Endothelial cell of umbilical vein (primary cell): ENCODE measurements around the gene TANGO6. TPM values are rescaled to one million over a fixed set of nuclear protein-coding genes. Genes with fewer than 3 reads are reported as not detected.

Experiments
- BruUV-seq: library from RNA; stranded (reverse); fragments of 400-500 nt; replicated peaks from 2 replicates; lab custom pipeline; 2021; lab: Mats Ljungman, UMichigan
- CTCF ChIA-PET: fragments of 300-600, 350-600 bp; sonication (Branson Sonifier 250); formaldehyde crosslinking; loops from one replicate; lab custom pipeline; 2021; ENCODE audit warnings: antibody characterized with exemption, inconsistent platforms; lab: Charles Lee
- POLR2A ChIA-PET: fragments of 300-600, 350-600 bp; sonication (Branson Sonifier 250); formaldehyde crosslinking; loops from one replicate; lab custom pipeline; 2021; ENCODE audit warnings: antibody characterized with exemption, inconsistent platforms; lab: Charles Lee
- DNase-seq: peaks from one replicate; pipeline ENCODE4 v3.0.0-alpha.2; 2011; ENCODE audit warnings: low read depth, low spot score
- FAIRE-seq: peaks from 2 replicates; lab custom pipeline; 2011; peaks lifted over from hg19 to GRCh38; lab: Jason Lieb, UNC
- H2AFZ ChIP-seq: 2 replicates; pipeline ENCODE4 v1.6.0; 2012; ENCODE audit warnings: low read depth, low read length, control low read depth, inconsistent platforms
- H3K27ac ChIP-seq: 2 replicates; pipeline ENCODE4 v1.5.1; 2011; ENCODE audit warnings: low read depth, mild to moderate bottlenecking, control low read depth, low read length, moderate library complexity; ENCODE audit not compliant: insufficient read depth
- H3K27me3 ChIP-seq, 2 experiments: 2 replicates each; pipeline versions ENCODE4 v1.6.0 to v1.6.1; 2011; ENCODE audit warnings: low read length in 2 of 2, mixed read lengths in 1 of 2; ENCODE audit not compliant: control insufficient read depth in 2 of 2, insufficient read depth in 2 of 2
- H3K36me3 ChIP-seq, 2 experiments: 2 replicates in 1 of 2; 3 replicates in 1 of 2; pipeline ENCODE4 v1.5.1; 2011; ENCODE audit warnings: low read length in 2 of 2, mild to moderate bottlenecking in 1 of 2, moderate library complexity in 1 of 2; ENCODE audit not compliant: control insufficient read depth in 2 of 2, insufficient read depth in 2 of 2; ENCODE audit errors: extremely low read depth in 1 of 2
- H3K4me1 ChIP-seq: 3 replicates; pipeline ENCODE4 v1.5.1; 2011; ENCODE audit warnings: mild to moderate bottlenecking, low read length; ENCODE audit not compliant: control insufficient read depth, insufficient read depth; ENCODE audit errors: extremely low read depth
- H3K4me2 ChIP-seq: 2 replicates; pipeline ENCODE4 v1.6.1; 2011; ENCODE audit warnings: low read length, control low read depth, mixed read lengths; ENCODE audit not compliant: insufficient read depth
- H3K4me3 ChIP-seq, 3 experiments: fragments of 200-600 bp in 1 of 3; sonication (generic), shearing (Covaris generic) in 1 of 3; replicated peaks in 1 of 3; 2 replicates each; pipeline ENCODE4 v1.5.1; 2011 to 2016; ENCODE audit warnings: control low read depth in 3 of 3, low read length in 3 of 3, mild to moderate bottlenecking in 2 of 3, inconsistent platforms in 1 of 3, low read depth in 1 of 3, moderate library complexity in 1 of 3; ENCODE audit not compliant: insufficient read depth in 1 of 3
- H3K79me2 ChIP-seq: 2 replicates; pipeline ENCODE4 v1.6.0; 2012; ENCODE audit warnings: low read length, inconsistent platforms; ENCODE audit not compliant: control insufficient read depth, insufficient read depth
- H3K9ac ChIP-seq: replicated peaks from 2 replicates; pipeline ENCODE3; 2011; ENCODE audit warnings: low read length, control low read depth; ENCODE audit not compliant: insufficient read depth; ENCODE audit errors: extremely low read depth
- H3K9me1 ChIP-seq: replicated peaks from 3 replicates; pipeline ENCODE4 v1.6.0; 2011; ENCODE audit warnings: mild to moderate bottlenecking, low read length; ENCODE audit not compliant: control insufficient read depth, insufficient read depth; ENCODE audit errors: extremely low read depth
- H3K9me3 ChIP-seq: replicated peaks from 2 replicates; pipeline ENCODE4 v1.5.1; 2012; ENCODE audit warnings: low read length, inconsistent platforms; ENCODE audit not compliant: control insufficient read depth, insufficient read depth
- H4K20me1 ChIP-seq: replicated peaks from 2 replicates; pipeline ENCODE3; 2011; ENCODE audit warnings: mild to moderate bottlenecking, low read length; ENCODE audit not compliant: control insufficient read depth, insufficient read depth; ENCODE audit errors: extremely low read depth
- CTCF ChIP-seq, 2 donors: IDR thresholded peaks; 1 replicate in 1 of 2; 2 replicates in 1 of 2; pipeline ENCODE4 v1.5.1; 2011; ENCODE audit warnings: low read length in 2 of 2, mild to moderate bottlenecking in 2 of 2, moderate library complexity in 2 of 2, control low read depth in 1 of 2, inconsistent platforms in 1 of 2, low read depth in 1 of 2; ENCODE audit not compliant: insufficient read depth in 1 of 2; ENCODE audit errors: extremely low read depth in 1 of 2
- EZH2 ChIP-seq: IDR thresholded peaks from 2 replicates; pipeline ENCODE4 v1.6.1; 2012; ENCODE audit warnings: borderline replicate concordance, low read depth, mild to moderate bottlenecking, moderate library complexity, low read length, inconsistent platforms; ENCODE audit not compliant: severe bottlenecking
- FOS ChIP-seq: IDR thresholded peaks from 2 replicates; pipeline ENCODE4 v1.6.1; 2011; ENCODE audit warnings: mild to moderate bottlenecking, low read length, moderate library complexity, borderline replicate concordance; ENCODE audit not compliant: insufficient read depth
- GATA2 ChIP-seq: IDR thresholded peaks from 2 replicates; pipeline ENCODE4 v1.7.0; 2011; ENCODE audit warnings: low read depth, mild to moderate bottlenecking, moderate library complexity, mixed read lengths, low read length; ENCODE audit not compliant: insufficient read length, insufficient read depth
- JUN ChIP-seq: IDR thresholded peaks from 2 replicates; pipeline ENCODE4 v1.6.1; 2011; ENCODE audit warnings: borderline replicate concordance, low read depth; ENCODE audit not compliant: insufficient read length, insufficient read depth
- MAX ChIP-seq: IDR thresholded peaks from 2 replicates; pipeline ENCODE4 v1.6.1; 2011; ENCODE audit not compliant: insufficient read depth, insufficient read length
- MYC ChIP-seq: IDR thresholded peaks from one replicate; pipeline ENCODE4 v1.6.1; 2011; ENCODE audit warnings: mild to moderate bottlenecking, low read depth, low read length
- POLR2A ChIP-seq: IDR thresholded peaks from 2 replicates; pipeline ENCODE4 v1.6.1; 2012; ENCODE audit warnings: low read depth, mild to moderate bottlenecking, control low read depth, low read length
- POLR2AphosphoS5 ChIP-seq: IDR thresholded peaks from 2 replicates; pipeline ENCODE4 v1.6.1; 2012; ENCODE audit warnings: low read depth, mild to moderate bottlenecking, control low read depth, low read length, moderate library complexity; ENCODE audit not compliant: insufficient read depth
- dilution Hi-C: fragments of 300-500 bp; cut with MboI; formaldehyde crosslinking; loops from one replicate; pipeline ENCODE4 v1.15.0; 2019; ENCODE audit warnings: low sequenced_read_pairs; ENCODE audit not compliant: extremely low pct_ligation_motif_present
- intact Hi-C: fragments of 100-400 bp; cut with micrococcal nuclease; formaldehyde crosslinking; loops from one replicate; pipeline ENCODE4 v1.10.0; 2022
- polyA plus RNA-seq, 4 experiments: library from polyadenylated mRNA; depleted of rRNA in 3 of 4; stranded (reverse) in 3 of 4; unstranded in 1 of 4; fragments of >200 nt; gene quantifications; 2 replicates each; pipeline versions ENCODE4 v1.2.1 to v1.2.3, GENCODE V29; 2011 to 2012; ENCODE audit warnings: missing spikeins in 1 of 4
- total RNA-seq: library from RNA; stranded (reverse); gene quantifications from 2 replicates; pipeline ENCODE4 v1.2.3, GENCODE V29; 2021

The TANGO6 gene
- total and polyA plus RNA-seq, 2 donors (not counting 3 experiments of a cell fraction or from before 2014, with no cell fraction given): 6.7 to 21.2 TPM

DNA sequence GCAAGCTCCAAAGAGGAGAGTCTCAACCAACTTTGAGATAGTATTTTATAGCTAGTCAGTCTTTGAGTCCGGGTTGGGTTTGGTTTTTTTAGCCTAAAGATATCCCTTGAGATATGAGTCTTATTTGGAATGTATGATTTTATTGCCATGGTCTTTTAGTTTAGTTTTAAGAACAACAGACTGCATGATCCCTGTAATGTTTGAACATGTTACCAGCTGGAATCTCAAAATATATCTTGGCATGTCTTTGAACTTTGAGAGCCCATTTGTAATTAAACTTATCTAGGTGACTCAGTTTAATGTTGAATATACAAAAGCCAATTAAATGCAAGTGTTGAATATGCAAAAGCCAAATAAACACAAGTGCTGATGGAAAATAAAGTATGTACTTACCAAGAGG lies 100.6 kb downstream of the TANGO6 start:
- FAIRE-seq: no peak

More for the DNA sequence above, 100.6 kb downstream of the TANGO6 start:
- no peaks in the 10 kb centered on the region for H3K79me2 ChIP-seq
- H4K20me1 ChIP-seq: no peaks in the 10 kb centered on the region
- DNase-seq: no peak
- POLR2A ChIA-PET: no interaction called here
- H3K9me3 ChIP-seq: no peaks in the 10 kb centered on the region
- intact Hi-C loops: no loop called here
- no peak overlapping the region for H3K9ac ChIP-seq
- no peak overlapping the region for H3K27ac ChIP-seq
- CTCF ChIA-PET: interaction anchor here (1.1 to 1.3 kb wide), 5 partner anchors 9 to 169 kb away, joined by 3 to 4 read pairs (median 3); no protein-coding TSS in a partner anchor
- dilution Hi-C loops: no loop called here
- TF ChIP-seq JUN (no peak), MAX (no peak), MYC (no peak), GATA2 (no peak), POLR2A (no peak), POLR2AphosphoS5 (no peak), EZH2 (no peak), FOS (no peak), CTCF (IDR thresholded peaks at IDR 0.05; ENCODE audit: extremely low read depth in 1 of 2, insufficient read depth in 1 of 2, low read depth in 1 of 2, low read length in 2 of 2) (no peak)
- H3K4me1 ChIP-seq: no peaks in the 10 kb centered on the region
- H3K27me3 ChIP-seq: no peaks in the 10 kb centered on the region
- H3K9me1 ChIP-seq: no peaks in the 10 kb centered on the region
- no peaks in the 10 kb centered on the region for H3K36me3 ChIP-seq
- no peak overlapping the region for H2AFZ ChIP-seq
- no peak overlapping the region for H3K4me3 ChIP-seq
- no peak overlapping the region for H3K4me2 ChIP-seq
- BruUV-seq: no TSS peak
